ENCODE results near the gene DBNL. TPM values are rescaled to one million over a fixed set of nuclear protein-coding genes. Genes with fewer than 3 reads are reported as not detected.

The DBNL gene
- total RNA-seq, 1 donor from 2014 or later: 85.0 TPM

DNA sequence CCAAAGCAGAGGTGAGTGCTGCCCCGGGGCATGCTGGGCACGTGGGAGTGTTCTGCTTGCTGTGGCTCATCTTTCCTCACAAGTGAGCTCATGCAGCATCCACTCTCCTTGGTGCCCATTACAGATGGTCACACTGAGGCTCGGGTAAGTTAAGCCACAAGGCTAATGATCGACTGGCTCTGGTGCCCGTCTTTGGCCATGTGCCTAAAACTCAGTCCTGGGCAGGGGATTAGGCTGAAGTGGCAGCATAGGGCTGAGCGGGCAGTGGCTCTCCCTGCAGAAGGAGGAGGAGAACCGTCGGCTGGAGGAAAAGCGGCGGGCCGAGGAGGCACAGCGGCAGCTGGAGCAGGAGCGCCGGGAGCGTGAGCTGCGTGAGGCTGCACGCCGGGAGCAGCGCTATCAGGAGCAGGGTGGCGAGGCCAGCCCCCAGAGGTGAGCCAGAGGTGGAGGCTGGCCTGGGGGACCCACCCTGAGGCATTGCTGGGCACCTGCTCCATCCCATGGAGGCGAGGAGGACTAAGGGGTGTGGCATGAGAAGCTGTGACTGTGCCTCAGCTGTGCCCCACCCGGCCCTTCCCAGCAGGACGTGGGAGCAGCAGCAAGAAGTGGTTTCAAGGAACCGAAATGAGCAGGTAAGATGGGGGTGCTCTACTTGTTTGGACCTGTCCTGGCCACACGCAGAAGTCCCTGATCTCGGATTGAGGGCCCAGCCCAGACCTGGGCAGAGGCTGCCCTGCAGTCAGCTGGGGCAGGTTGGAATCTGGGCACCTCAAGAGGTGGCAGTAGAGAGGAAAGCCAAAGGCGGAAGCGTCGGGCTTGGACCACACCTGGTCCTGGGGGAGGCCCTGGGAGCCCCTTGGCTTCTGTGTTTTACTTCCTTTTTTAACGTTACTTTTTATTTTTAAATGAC is 13.6 kb downstream of the DBNL start:
- Histone ChIP-seq H3K27me3 (ENCODE audit: insufficient read depth, low read length) (no peaks in the 10 kb centered on the region), H3K4me1 (ENCODE audit: insufficient read depth, low read length) (no peaks in the 10 kb centered on the region), H3K9ac (ENCODE audit: low read length) (no peak overlapping the region), H3K4me3 (ENCODE audit: insufficient read depth, low read depth, low read length) (no peak overlapping the region), H3K4me2 (ENCODE audit: low read length) (no peak overlapping the region), H3K36me3 (ENCODE audit: insufficient read depth, low read length) (peaks cover 39% of the 10 kb centered on the region), H3K9me3 (ENCODE audit: insufficient read depth, low read depth, low read length) (no peaks in the 10 kb centered on the region), H3K27ac (ENCODE audit: low read depth, low read length) (no peak overlapping the region), H3K79me2 (ENCODE audit: insufficient read depth, low read length) (peaks cover 19% of the 10 kb centered on the region), H2AFZ (ENCODE audit: low read depth, low read length) (no peak overlapping the region), H4K20me1 (ENCODE audit: insufficient read depth, low read length) (peaks cover 75% of the 10 kb centered on the region)
- Mint-ChIP-seq H3K27me3 (ENCODE audit: low read depth, unreplicated experiment) (no peaks in the 10 kb centered on the region), H3K36me3 (ENCODE audit: low read depth, unreplicated experiment) (peaks cover 30% of the 10 kb centered on the region), H3K27ac (ENCODE audit: unreplicated experiment) (no peak overlapping the region), H3K4me3 (ENCODE audit: unreplicated experiment) (peak overlapping the region; percentile 40), H3K4me1 (ENCODE audit: low read depth, unreplicated experiment) (no peaks in the 10 kb centered on the region), H3K9me3 (ENCODE audit: unreplicated experiment) (no peaks in the 10 kb centered on the region)
- DNase-seq (ENCODE audit: low read depth): no peak
- FAIRE-seq: no peak
- TF ChIP-seq, protein P1, sequence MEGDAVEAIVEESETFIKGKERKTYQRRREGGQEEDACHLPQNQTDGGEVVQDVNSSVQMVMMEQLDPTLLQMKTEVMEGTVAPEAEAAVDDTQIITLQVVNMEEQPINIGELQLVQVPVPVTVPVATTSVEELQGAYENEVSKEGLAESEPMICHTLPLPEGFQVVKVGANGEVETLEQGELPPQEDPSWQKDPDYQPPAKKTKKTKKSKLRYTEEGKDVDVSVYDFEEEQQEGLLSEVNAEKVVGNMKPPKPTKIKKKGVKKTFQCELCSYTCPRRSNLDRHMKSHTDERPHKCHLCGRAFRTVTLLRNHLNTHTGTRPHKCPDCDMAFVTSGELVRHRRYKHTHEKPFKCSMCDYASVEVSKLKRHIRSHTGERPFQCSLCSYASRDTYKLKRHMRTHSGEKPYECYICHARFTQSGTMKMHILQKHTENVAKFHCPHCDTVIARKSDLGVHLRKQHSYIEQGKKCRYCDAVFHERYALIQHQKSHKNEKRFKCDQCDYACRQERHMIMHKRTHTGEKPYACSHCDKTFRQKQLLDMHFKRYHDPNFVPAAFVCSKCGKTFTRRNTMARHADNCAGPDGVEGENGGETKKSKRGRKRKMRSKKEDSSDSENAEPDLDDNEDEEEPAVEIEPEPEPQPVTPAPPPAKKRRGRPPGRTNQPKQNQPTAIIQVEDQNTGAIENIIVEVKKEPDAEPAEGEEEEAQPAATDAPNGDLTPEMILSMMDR (IDR thresholded peaks at IDR 0.05; ENCODE audit: insufficient read depth, low read depth, low read length): no peak
- no peak for TF ChIP-seq EZH2 (IDR thresholded peaks at IDR 0.05; ENCODE audit: insufficient read depth, low read length)

- Histone ChIP-seq H4K20me1 (ENCODE audit: insufficient read depth, low read length) (peaks cover 79% of the 10 kb centered on the region), H3K4me3 (ENCODE audit: insufficient read depth, low read depth, low read length) (no peak overlapping the region), H3K27me3 (ENCODE audit: insufficient read depth, low read length) (no peaks in the 10 kb centered on the region), H3K79me2 (ENCODE audit: insufficient read depth, low read length) (peaks cover 19% of the 10 kb centered on the region), H3K27ac (ENCODE audit: low read depth, low read length) (no peak overlapping the region), H2AFZ (ENCODE audit: low read depth, low read length) (no peak overlapping the region), H3K4me1 (ENCODE audit: insufficient read depth, low read length) (peaks cover 3% of the 10 kb centered on the region), H3K36me3 (ENCODE audit: insufficient read depth, low read length) (peaks cover 35% of the 10 kb centered on the region), H3K4me2 (ENCODE audit: low read length) (no peak overlapping the region), H3K9ac (ENCODE audit: low read length) (no peak overlapping the region), H3K9me3 (ENCODE audit: insufficient read depth, low read depth, low read length) (no peaks in the 10 kb centered on the region)
- no peak overlapping the region for H3K27ac Mint-ChIP-seq (ENCODE audit: unreplicated experiment)
- DNase-seq (ENCODE audit: low read depth) (no peak), FAIRE-seq (no peak)
- H3K27me3 Mint-ChIP-seq (ENCODE audit: low read depth, unreplicated experiment): no peaks in the 10 kb centered on the region
- no peaks in the 10 kb centered on the region for H3K9me3 Mint-ChIP-seq (ENCODE audit: unreplicated experiment)
- no peak overlapping the region for H3K4me3 Mint-ChIP-seq (ENCODE audit: unreplicated experiment)
- no peak for TF ChIP-seq EZH2 (IDR thresholded peaks at IDR 0.05; ENCODE audit: insufficient read depth, low read length)
- TF ChIP-seq, protein P1 (IDR thresholded peaks at IDR 0.05; ENCODE audit: insufficient read depth, low read depth, low read length): no peak
- H3K4me1 Mint-ChIP-seq (ENCODE audit: low read depth, unreplicated experiment): no peaks in the 10 kb centered on the region
- peaks cover 33% of the 10 kb centered on the region for H3K36me3 Mint-ChIP-seq (ENCODE audit: low read depth, unreplicated experiment)
These were observed 14.3 kb downstream of the DBNL start for GRCh38 chr7:44058759-44059218.

Measured in astrocyte (in vitro differentiated cells and primary cell).